K562 (cell line): ENCODE measurements around the gene FCAR. TPM values are rescaled to one million over a fixed set of nuclear protein-coding genes. Genes with fewer than 3 reads are reported as not detected.
A peak's percentile ranks its signal among the peaks of the same experiment; 100 is the strongest.
"Not testable (repeated sequence)": the region's sequence is repeated elsewhere in the genome, so short reads cannot be mapped to it uniquely, and the experiment has no call there.

Experiments used
- ATAC-seq: fragments of 200-7000 bp; cut with Tn5 transposase; 3 replicates; pipeline ENCODE4 v1.9.1; 2020; ENCODE audit warnings: moderate library complexity
- BruUV-seq: library from RNA; stranded (reverse); fragments of 400-500 nt; replicated peaks from 2 replicates; lab custom pipeline; 2021; lab: Mats Ljungman, UMichigan
- CTCF ChIA-PET: fragments of 300-600 bp; formaldehyde crosslinking; extraction: SDS; loops from one replicate; lab custom pipeline; 2021; ENCODE audit warnings: low intra/inter-chr PET ratio; lab: Yijun Ruan, JAX
- POLR2A ChIA-PET: fragments of 300-600, 350-650 bp; sonication (Branson Sonifier 250); formaldehyde crosslinking; extraction: SDS; loops from one replicate; lab custom pipeline; 2021; ENCODE audit warnings: antibody characterized with exemption, inconsistent platforms; lab: Yijun Ruan, JAX
- DNase-seq, 4 experiments: peaks; one replicate each; pipeline versions ENCODE4 v3.0.0 to v3.0.0-alpha.2; 2011 to 2018; ENCODE audit warnings: low spot score in 3 of 4, mixed read lengths in 3 of 4; ENCODE audit errors: extremely low read depth in 1 of 4
- FAIRE-seq: peaks from 2 replicates; lab custom pipeline; 2011; peaks lifted over from hg19 to GRCh38; lab: Jason Lieb, UNC
- H2AFZ ChIP-seq: 2 replicates; pipeline ENCODE4 v1.6.0; 2011; ENCODE audit warnings: low read depth, low read length, control low read depth, inconsistent platforms
- H3K27ac ChIP-seq: fragments of 200-600 bp; 3 replicates; pipeline ENCODE4 v1.8.0; 2011; ENCODE audit warnings: low read depth, mild to moderate bottlenecking, control low read depth, inconsistent platforms, low read length, moderate library complexity, mixed read lengths; ENCODE audit errors: extremely low read depth
- H3K27me3 ChIP-seq, 2 experiments: fragments of 300-600 bp in 1 of 2; 2 replicates in 1 of 2; 3 replicates in 1 of 2; pipeline versions ENCODE4 v1.6.0 to v1.8.0; 2011; ENCODE audit warnings: inconsistent platforms in 2 of 2, low read length in 2 of 2, mild to moderate bottlenecking in 1 of 2, mixed read lengths in 1 of 2, moderate library complexity in 1 of 2; ENCODE audit not compliant: control insufficient read depth in 2 of 2, insufficient read depth in 2 of 2
- H3K36me3 ChIP-seq: fragments of 300-600 bp; 3 replicates; pipeline ENCODE4 v1.8.0; 2011; ENCODE audit warnings: mild to moderate bottlenecking, low read length, inconsistent platforms; ENCODE audit not compliant: control insufficient read depth, insufficient read depth
- H3K4me1 ChIP-seq, 2 experiments: fragments of 200-600 bp in 1 of 2; replicated peaks in 1 of 2; 2 replicates in 1 of 2; 3 replicates in 1 of 2; pipeline versions ENCODE4 v1.5.1 to v1.8.0; 2011; ENCODE audit warnings: inconsistent platforms in 2 of 2, low read length in 2 of 2, mild to moderate bottlenecking in 1 of 2, mixed read lengths in 1 of 2, moderate library complexity in 1 of 2; ENCODE audit not compliant: control insufficient read depth in 2 of 2, insufficient read depth in 2 of 2
- H3K4me2 ChIP-seq: 2 replicates; pipeline ENCODE4 v1.6.1; 2011; ENCODE audit warnings: low read length, control low read depth, inconsistent platforms, mixed read lengths; ENCODE audit not compliant: insufficient read depth
- H3K4me3 ChIP-seq: fragments of 200-600 bp; sonication (generic), shearing (Covaris generic); 2 replicates; pipeline ENCODE4 v1.5.1; 2016; ENCODE audit warnings: control low read depth, inconsistent platforms
- H3K79me2 ChIP-seq: fragments of 200-600 bp; 3 replicates; pipeline ENCODE4 v1.8.0; 2011; ENCODE audit warnings: low read length, inconsistent platforms; ENCODE audit not compliant: control insufficient read depth, insufficient read depth
- H3K9ac ChIP-seq, 2 experiments: 2 replicates each; pipeline versions ENCODE4 v1.6.0 to v1.6.1; 2011; ENCODE audit warnings: low read depth in 2 of 2, low read length in 2 of 2, control low read depth in 1 of 2, inconsistent platforms in 1 of 2, mild to moderate bottlenecking in 1 of 2, mixed read lengths in 1 of 2; ENCODE audit not compliant: insufficient read depth in 1 of 2
- H3K9me1 ChIP-seq: one replicate; pipeline ENCODE4 v1.6.0; 2011; ENCODE audit warnings: inconsistent platforms, mild to moderate bottlenecking, low read length, moderate library complexity; ENCODE audit not compliant: control insufficient read depth, insufficient read depth
- H3K9me3 ChIP-seq: replicated peaks from 2 replicates; pipeline ENCODE4 v1.5.1; 2011; ENCODE audit warnings: low read depth, low read length, inconsistent platforms; ENCODE audit not compliant: control insufficient read depth, insufficient read depth
- H4K20me1 ChIP-seq: replicated peaks from 2 replicates; pipeline ENCODE4 v1.6.1; 2011; ENCODE audit warnings: low read length, inconsistent platforms, mixed read lengths; ENCODE audit not compliant: control insufficient read depth, insufficient read depth
- ARID1B ChIP-seq: fragments of 450-650 bp; IDR thresholded peaks from 2 replicates; pipeline ENCODE4 v1.6.1; 2016; ENCODE audit warnings: antibody characterized with exemption, mild to moderate bottlenecking, inconsistent platforms
- CBFA2T2 ChIP-seq: fragments of 450-650 bp; conservative IDR thresholded peaks from 2 replicates; pipeline ENCODE4 v1.6.1; 2017; ENCODE audit warnings: mild to moderate bottlenecking
- CBFA2T3 ChIP-seq: fragments of 450-650 bp; IDR thresholded peaks from 2 replicates; pipeline ENCODE4 v1.6.1; 2017
- CTBP1 ChIP-seq: fragments of 450-650 bp; IDR thresholded peaks from 2 replicates; pipeline ENCODE4 v1.6.1; 2016; ENCODE audit warnings: borderline replicate concordance
- DPF2 ChIP-seq: fragments of 450-650 bp; IDR thresholded peaks from 2 replicates; pipeline ENCODE4 v1.6.1; 2016
- ESRRA ChIP-seq: fragments of 450-650 bp; IDR thresholded peaks from 2 replicates; pipeline ENCODE4 v1.6.1; 2014; ENCODE audit warnings: low read depth, mild to moderate bottlenecking, moderate library complexity, borderline replicate concordance
- FOSL1 ChIP-seq: fragments of 200-800 bp; sonication (Bioruptor generic); conservative IDR thresholded peaks from 2 replicates; pipeline ENCODE4 v1.6.1; 2016; ENCODE audit warnings: missing genetic modification characterization, missing compliant biosample characterization
- KDM1A ChIP-seq, 2 experiments: fragments of 450-650 bp; IDR thresholded peaks; 2 replicates each; pipeline ENCODE4 v1.6.1; 2016; ENCODE audit warnings: mild to moderate bottlenecking in 2 of 2
- LEF1 ChIP-seq: fragments of 450-650 bp; IDR thresholded peaks from 2 replicates; pipeline ENCODE4 v1.6.1; 2016; ENCODE audit warnings: mild to moderate bottlenecking
- NFIC ChIP-seq: fragments of 450-650 bp; IDR thresholded peaks from 2 replicates; pipeline ENCODE4 v1.6.1; 2017; ENCODE audit warnings: mild to moderate bottlenecking, inconsistent platforms
- POLR2B ChIP-seq: fragments of 450-650 bp; IDR thresholded peaks from 2 replicates; pipeline ENCODE4 v1.6.1; 2018; ENCODE audit warnings: low read depth; ENCODE audit not compliant: partially characterized antibody
- SMARCA4 ChIP-seq: fragments of 450-650 bp; IDR thresholded peaks from 2 replicates; pipeline ENCODE4 v1.6.1; 2016
- TAL1 ChIP-seq: fragments of 450-650 bp; IDR thresholded peaks from 2 replicates; pipeline ENCODE4 v1.6.1; 2016; ENCODE audit warnings: mild to moderate bottlenecking
- TCF3 ChIP-seq: sonication (generic); formaldehyde crosslinking; IDR thresholded peaks from 2 replicates; pipeline ENCODE4 v1.4.0; 2020; ENCODE audit warnings: mild to moderate bottlenecking, missing genetic modification reagents
- ZNF263 ChIP-seq: sonication (generic); formaldehyde crosslinking; IDR thresholded peaks from 2 replicates; pipeline ENCODE4 v1.8.0; 2022; ENCODE audit warnings: mild to moderate bottlenecking, missing genetic modification reagents, borderline replicate concordance
- WGBS: fragments of 100-300 bp; shearing (Covaris generic); methylation state at CpG from one replicate; pipeline ENCODE4 v1.1.6; 2016; ENCODE audit warnings: low coverage, mixed read lengths; ENCODE audit not compliant: insufficient coverage; ENCODE audit errors: missing lambda C conversion rate; 5-methylcytosine and 5-hydroxymethylcytosine counted together
- in situ Hi-C: fragments of 300-500 bp; cut with MboI; formaldehyde crosslinking; loops from 4 replicates; pipeline ENCODE4 v1.15.0; 2018; ENCODE audit warnings: inconsistent platforms, mixed read lengths
- intact Hi-C: fragments of 100-400 bp; cut with micrococcal nuclease; formaldehyde crosslinking; loops from 2 replicates; pipeline ENCODE4 v1.14.2; 2022
- polyA plus RNA-seq, 8 experiments: library from polyadenylated mRNA; depleted of rRNA in 4 of 8; stranded (reverse) in 5 of 8; unstranded in 3 of 8; fragments of >200 nt; fragmentation: Nextera tagmentation in 2 of 8; fragmentation: Illumina TruSeq in 1 of 8; extraction: Ambion mirVana in 2 of 8; extraction: Trizol in 1 of 8; gene quantifications; 2 replicates each; pipeline versions ENCODE4 v1.2.1 to v1.2.3, GENCODE V29; 2011 to 2014; ENCODE audit warnings: inconsistent platforms in 1 of 8, missing spikeins in 1 of 8
- total RNA-seq, 7 experiments: library from RNA; depleted of rRNA in 6 of 7; stranded (reverse); fragments of >200 nt in 6 of 7; fragmentation: Illumina TruSeq in 2 of 7; extraction: Trizol in 2 of 7; gene quantifications; 2 replicates each; pipeline versions ENCODE4 v1.2.1 to v1.2.3, GENCODE V29; 2011 to 2021; ENCODE audit warnings: low replicate concordance in 1 of 7
- TF ChIP-seq, protein P1 (sequence below): fragments of 450-650 bp; formaldehyde crosslinking; IDR thresholded peaks from 2 replicates; pipeline ENCODE4 v1.4.0; 2020; ENCODE audit warnings: mild to moderate bottlenecking, moderate library complexity
- TF ChIP-seq, protein P2 (sequence below): sonication (generic); IDR thresholded peaks from 2 replicates; pipeline ENCODE4 v1.6.1; 2016

The FCAR gene
- total and polyA plus RNA-seq, 9 of the 15 experiments (the other 6 are each of a cell fraction or from before 2014, with no cell fraction given): not detected

DNA sequence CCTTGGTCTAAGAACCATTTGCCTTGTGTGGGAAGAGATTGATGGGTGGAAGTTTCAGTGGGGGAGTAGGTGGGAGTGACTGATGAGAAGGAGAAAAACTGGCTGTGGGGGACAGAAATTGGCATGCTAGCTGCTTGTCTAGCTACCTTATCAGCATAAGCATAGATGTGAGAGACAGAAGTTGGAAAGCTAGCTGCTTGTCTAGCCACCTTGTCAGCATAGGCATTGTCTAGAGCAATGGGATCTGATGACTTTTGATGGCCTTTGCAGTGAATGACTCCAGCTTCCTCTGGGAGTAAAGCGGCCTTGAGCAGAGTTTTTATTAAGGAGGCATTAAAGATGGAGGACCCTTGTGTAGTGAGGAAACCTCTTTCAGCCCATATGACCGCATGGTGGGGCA, 22.0 kb downstream of the FCAR start (continued):
- TF ChIP-seq, protein P1, sequence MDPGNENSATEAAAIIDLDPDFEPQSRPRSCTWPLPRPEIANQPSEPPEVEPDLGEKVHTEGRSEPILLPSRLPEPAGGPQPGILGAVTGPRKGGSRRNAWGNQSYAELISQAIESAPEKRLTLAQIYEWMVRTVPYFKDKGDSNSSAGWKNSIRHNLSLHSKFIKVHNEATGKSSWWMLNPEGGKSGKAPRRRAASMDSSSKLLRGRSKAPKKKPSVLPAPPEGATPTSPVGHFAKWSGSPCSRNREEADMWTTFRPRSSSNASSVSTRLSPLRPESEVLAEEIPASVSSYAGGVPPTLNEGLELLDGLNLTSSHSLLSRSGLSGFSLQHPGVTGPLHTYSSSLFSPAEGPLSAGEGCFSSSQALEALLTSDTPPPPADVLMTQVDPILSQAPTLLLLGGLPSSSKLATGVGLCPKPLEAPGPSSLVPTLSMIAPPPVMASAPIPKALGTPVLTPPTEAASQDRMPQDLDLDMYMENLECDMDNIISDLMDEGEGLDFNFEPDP (CRISPR knock-in tag): no peak
- TF ChIP-seq POLR2B (no peak), FOSL1 (no peak)
- TF ChIP-seq, all 486 proteins: peak for 0

- FAIRE-seq, H2AFZ ChIP-seq, H3K9me3 ChIP-seq, H3K9ac ChIP-seq, ATAC-seq, H3K27me3 ChIP-seq, H3K4me1 ChIP-seq, H3K79me2 ChIP-seq, H3K9me1 ChIP-seq, H3K4me2 ChIP-seq, CTCF ChIA-PET, H3K27ac ChIP-seq, BruUV-seq, H3K36me3 ChIP-seq, H4K20me1 ChIP-seq, in situ Hi-C loops, intact Hi-C loops, H3K4me3 ChIP-seq: not testable (repeated sequence)
- POLR2A ChIA-PET: interaction anchor here (1.0 kb wide), 1 partner anchor 218 kb away, joined by 3 read pairs; the partner anchor contains the start of gene PPP1R12C
- 8% methylated on average over 5 of the region's 7 CpGs for whole genome bisulfite sequencing
- DNase-seq: peak in 1 of 4 experiments; percentile 60
- TF ChIP-seq KDM1A (IDR thresholded peaks at IDR 0.05): 0 out of 4 replicates have a peak, but pooled peaks of 1 of the 2 experiments have one; percentile 18
- 0 out of 2 replicates have a peak, but pooled peaks have one; percentile 16 for TF ChIP-seq LEF1
- peak; percentile 50 for TF ChIP-seq CBFA2T2
- TF ChIP-seq ARID1B: peak; percentile 77
- TF ChIP-seq CBFA2T3: peak; percentile 62
- TF ChIP-seq CTBP1: 0 out of 2 replicates have a peak, but pooled peaks have one; percentile 34
- TF ChIP-seq NFIC: peak; percentile 22; the same call in 1 of the 2 replicates
- TF ChIP-seq ESRRA: peak; percentile 40; the same call in 1 of the 2 replicates
- peak; percentile 52 for TF ChIP-seq SMARCA4
- TF ChIP-seq TCF3 (CRISPR knock-in tag): peak; percentile 50; the same call in 1 of the 2 replicates
- TF ChIP-seq TAL1: peak; percentile 56; the same call in 1 of the 2 replicates
- TF ChIP-seq, protein P2, sequence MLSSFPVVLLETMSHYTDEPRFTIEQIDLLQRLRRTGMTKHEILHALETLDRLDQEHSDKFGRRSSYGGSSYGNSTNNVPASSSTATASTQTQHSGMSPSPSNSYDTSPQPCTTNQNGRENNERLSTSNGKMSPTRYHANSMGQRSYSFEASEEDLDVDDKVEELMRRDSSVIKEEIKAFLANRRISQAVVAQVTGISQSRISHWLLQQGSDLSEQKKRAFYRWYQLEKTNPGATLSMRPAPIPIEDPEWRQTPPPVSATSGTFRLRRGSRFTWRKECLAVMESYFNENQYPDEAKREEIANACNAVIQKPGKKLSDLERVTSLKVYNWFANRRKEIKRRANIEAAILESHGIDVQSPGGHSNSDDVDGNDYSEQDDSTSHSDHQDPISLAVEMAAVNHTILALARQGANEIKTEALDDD: peak; percentile 31; the same call in 1 of the 2 replicates
- peak; percentile 63; the same call in 1 of the 2 replicates for TF ChIP-seq DPF2
- TF ChIP-seq ZNF263 (CRISPR knock-in tag): peak; percentile 53; the same call in 1 of the 2 replicates
Observed at GRCh38 chr19:54898685-54899084, 24.6 kb downstream of the FCAR start.
